WTC11 (cell line): ENCODE data around the gene CLIC5. TPM values are rescaled to one million over a fixed set of nuclear protein-coding genes. Genes with fewer than 3 reads are reported as not detected.

ENCODE experiments used
- ATAC-seq: fragments of 200-7000 bp; cut with Tn5 transposase; 2 replicates; pipeline ENCODE4 v1.10.0; 2021; ENCODE audit warnings: mild to moderate bottlenecking, moderate library complexity
- CTCF ChIA-PET: fragments of 300-600 bp; sonication (Branson Sonifier 250); formaldehyde crosslinking; loops from one replicate; lab custom pipeline; 2021; ENCODE audit warnings: antibody characterized with exemption; lab: Charles Lee
- POLR2A ChIA-PET: fragments of 350-600 bp; sonication (Branson Sonifier 250); formaldehyde crosslinking; loops from one replicate; lab custom pipeline; 2021; ENCODE audit warnings: antibody characterized with exemption; lab: Charles Lee
- DNase-seq: peaks from one replicate; pipeline ENCODE4 v3.0.0; 2021; ENCODE audit warnings: low spot score
- H3K27ac Mint-ChIP-seq: 2 replicates; pipeline ENCODE4 v1.8.0; 2021; ENCODE audit warnings: mixed read lengths
- H3K27me3 Mint-ChIP-seq: 2 replicates; pipeline ENCODE4 v1.8.0; 2021; ENCODE audit warnings: low read depth, mild to moderate bottlenecking, moderate library complexity, mixed read lengths
- H3K36me3 Mint-ChIP-seq: 2 replicates; pipeline ENCODE4 v1.8.0; 2021; ENCODE audit warnings: mixed read lengths
- H3K4me1 Mint-ChIP-seq: 2 replicates; pipeline ENCODE4 v1.8.0; 2022; ENCODE audit warnings: mixed read lengths
- H3K4me3 Mint-ChIP-seq: 2 replicates; pipeline ENCODE4 v1.8.0; 2021; ENCODE audit warnings: mild to moderate bottlenecking, moderate library complexity, mixed read lengths
- H3K9me3 Mint-ChIP-seq: 2 replicates; pipeline ENCODE4 v1.8.0; 2021; ENCODE audit warnings: mixed read lengths
- ESRRA ChIP-seq: sonication (generic); formaldehyde crosslinking; IDR thresholded peaks from 2 replicates; pipeline ENCODE4 v1.8.1; 2022; ENCODE audit warnings: mild to moderate bottlenecking, missing genetic modification reagents, borderline replicate concordance
- ETV6 ChIP-seq: sonication (generic); formaldehyde crosslinking; IDR thresholded peaks from 2 replicates; pipeline ENCODE4 v1.8.1; 2022; ENCODE audit warnings: mild to moderate bottlenecking, missing genetic modification reagents
- FOXP1 ChIP-seq: sonication (generic); formaldehyde crosslinking; IDR thresholded peaks from 2 replicates; pipeline ENCODE4 v1.8.0; 2022; ENCODE audit warnings: missing genetic modification reagents, mild to moderate bottlenecking, moderate library complexity, borderline replicate concordance
- GRHL2 ChIP-seq: fragments of 250-450 bp; sonication (Bioruptor Pico); IDR thresholded peaks from 2 replicates; pipeline ENCODE4 v1.8.0; 2022; ENCODE audit warnings: mild to moderate bottlenecking, moderate library complexity; ENCODE audit not compliant: insufficient replicate concordance, severe bottlenecking
- HMGA2 ChIP-seq: fragments of 250-450 bp; sonication (Bioruptor Pico); IDR thresholded peaks from 2 replicates; pipeline ENCODE4 v1.4.0; 2021; ENCODE audit warnings: mild to moderate bottlenecking, moderate library complexity
- JAZF1 ChIP-seq: fragments of 250-450 bp; sonication (Bioruptor Pico); IDR thresholded peaks from 2 replicates; pipeline ENCODE4 v1.9.0; 2021; ENCODE audit warnings: moderate library complexity, mild to moderate bottlenecking, inconsistent platforms
- NFATC4 ChIP-seq: fragments of 250-450 bp; sonication (Bioruptor Pico); IDR thresholded peaks from 2 replicates; pipeline ENCODE4 v1.9.0; 2021; ENCODE audit warnings: mild to moderate bottlenecking
- NR1H2 ChIP-seq: sonication (generic); formaldehyde crosslinking; IDR thresholded peaks from 2 replicates; pipeline ENCODE4 v1.9.0; 2021; ENCODE audit warnings: mild to moderate bottlenecking, moderate library complexity, missing genetic modification reagents
- PRRX2 ChIP-seq: fragments of 250-450 bp; sonication (Bioruptor Pico); IDR thresholded peaks from 2 replicates; pipeline ENCODE4 v1.8.0; 2021; ENCODE audit warnings: mild to moderate bottlenecking
- SMAD4 ChIP-seq: sonication (generic); formaldehyde crosslinking; IDR thresholded peaks from 2 replicates; pipeline ENCODE4 v1.8.0; 2022; ENCODE audit warnings: mild to moderate bottlenecking, missing genetic modification reagents
- TEAD4 ChIP-seq: sonication (generic); formaldehyde crosslinking; IDR thresholded peaks from 2 replicates; pipeline ENCODE4 v1.8.0; 2022; ENCODE audit warnings: mild to moderate bottlenecking, missing genetic modification reagents
- ZNF263 ChIP-seq: sonication (generic); formaldehyde crosslinking; IDR thresholded peaks from 2 replicates; pipeline ENCODE4 v1.8.1; 2022; ENCODE audit warnings: low read depth, mild to moderate bottlenecking, moderate library complexity, missing genetic modification reagents
- total RNA-seq: library from RNA; stranded (reverse); gene quantifications from 3 replicates; pipeline ENCODE4 v1.2.3, GENCODE V29; 2021
- TF ChIP-seq, protein P1 (sequence below): sonication (generic); formaldehyde crosslinking; IDR thresholded peaks from 2 replicates; pipeline ENCODE4 v1.8.0; 2022; ENCODE audit warnings: mild to moderate bottlenecking, missing genetic modification reagents
- TF ChIP-seq, protein P2 (sequence below): sonication (generic); formaldehyde crosslinking; IDR thresholded peaks from 2 replicates; pipeline ENCODE4 v1.8.1; 2023; ENCODE audit warnings: mild to moderate bottlenecking, moderate library complexity, missing genetic modification reagents
- TF ChIP-seq, protein P3 (sequence below): sonication (generic); formaldehyde crosslinking; IDR thresholded peaks from 2 replicates; pipeline ENCODE4 v1.8.0; 2022; ENCODE audit warnings: mild to moderate bottlenecking, missing genetic modification reagents
- TF ChIP-seq, protein P4 (sequence below): sonication (generic); formaldehyde crosslinking; IDR thresholded peaks from 2 replicates; pipeline ENCODE4 v1.8.0; 2023; ENCODE audit warnings: mild to moderate bottlenecking, missing genetic modification reagents
- TF ChIP-seq, protein P5 (sequence below): sonication (generic); formaldehyde crosslinking; IDR thresholded peaks from 2 replicates; pipeline ENCODE4 v1.8.0; 2023; ENCODE audit warnings: missing genetic modification reagents
- TF ChIP-seq, protein P6 (sequence below): sonication (generic); formaldehyde crosslinking; conservative IDR thresholded peaks from 2 replicates; pipeline ENCODE4 v1.8.1; 2023; ENCODE audit warnings: mild to moderate bottlenecking, low read depth, missing genetic modification reagents, moderate library complexity
- TF ChIP-seq, protein P7 (sequence below): sonication (generic); formaldehyde crosslinking; IDR thresholded peaks from 2 replicates; pipeline ENCODE4 v1.8.1; 2022; ENCODE audit warnings: mild to moderate bottlenecking, missing genetic modification reagents, moderate library complexity, borderline replicate concordance
- TF ChIP-seq, protein P8 (sequence below): sonication (generic); formaldehyde crosslinking; conservative IDR thresholded peaks from 2 replicates; pipeline ENCODE4 v1.8.1; 2022; ENCODE audit warnings: mild to moderate bottlenecking, missing genetic modification reagents

Gene CLIC5
- total RNA-seq, 1 experiment from 2014 or later = 0.22 TPM

DNA sequence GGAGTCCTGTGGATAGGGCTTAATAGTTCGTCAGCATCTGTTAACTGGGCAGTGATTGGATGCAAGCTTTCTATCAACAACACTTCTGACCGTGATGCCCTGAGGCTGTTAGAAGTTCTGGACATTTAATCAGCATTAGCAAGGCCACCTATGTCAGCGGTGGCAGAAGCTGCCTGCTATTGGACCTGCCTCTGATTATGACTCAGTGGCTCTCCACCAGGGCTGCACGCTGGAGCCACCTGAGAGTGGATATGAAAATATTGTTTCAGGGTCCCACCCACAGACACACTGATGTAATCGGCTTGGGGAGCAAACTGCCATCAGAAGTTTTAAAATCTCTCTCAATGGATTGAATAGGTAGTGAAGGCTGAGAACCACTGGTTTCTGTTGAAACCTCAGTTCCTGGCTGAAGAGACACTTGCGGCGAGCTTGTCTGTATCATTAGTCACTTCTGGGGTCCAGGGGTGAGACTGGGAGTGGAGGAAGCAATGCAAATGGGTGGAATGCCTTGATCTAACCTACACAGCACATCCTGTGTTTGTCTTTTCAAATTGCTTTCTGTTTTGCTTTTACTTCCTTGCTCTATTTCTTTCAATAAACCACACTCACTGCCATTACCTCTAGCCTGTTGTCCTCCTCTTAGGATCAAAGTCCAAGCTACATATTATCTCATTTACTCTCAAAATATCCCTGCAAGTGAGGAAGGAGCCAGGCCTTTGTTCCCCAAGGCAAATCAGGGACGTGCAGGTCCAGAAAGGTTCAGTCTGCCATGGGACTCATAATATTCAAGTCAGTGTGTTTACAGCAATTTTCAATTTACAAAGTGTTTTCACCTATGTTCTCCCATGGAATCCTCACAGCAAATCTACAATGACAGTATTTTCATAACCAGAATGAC lies 4.2 kb downstream of the CLIC5 start:
- peaks cover 1% of the 10 kb centered on the region for H3K36me3 Mint-ChIP-seq
- 0 out of 2 replicates have a peak, but pooled peaks cover under 1% of the 10 kb centered on the region for H3K9me3 Mint-ChIP-seq
- no peak for DNase-seq
- TF ChIP-seq HMGA2 (CRISPR knock-in tag) (no peak), JAZF1 (CRISPR knock-in tag) (no peak), GRHL2 (CRISPR knock-in tag) (no peak), ESRRA (CRISPR knock-in tag) (no peak)
- TF ChIP-seq, protein P1, sequence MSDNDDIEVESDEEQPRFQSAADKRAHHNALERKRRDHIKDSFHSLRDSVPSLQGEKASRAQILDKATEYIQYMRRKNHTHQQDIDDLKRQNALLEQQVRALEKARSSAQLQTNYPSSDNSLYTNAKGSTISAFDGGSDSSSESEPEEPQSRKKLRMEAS (CRISPR knock-in tag) = no peak
- ChIA-PET CTCF (no interaction called here), POLR2A (no interaction called here)
- H3K4me1 Mint-ChIP-seq = peaks cover 34% of the 10 kb centered on the region
- no peak overlapping the region for H3K27ac Mint-ChIP-seq
- ATAC-seq = no peak
- H3K4me3 Mint-ChIP-seq = no peak overlapping the region
- H3K27me3 Mint-ChIP-seq = peaks cover 22% of the 10 kb centered on the region

DNA sequence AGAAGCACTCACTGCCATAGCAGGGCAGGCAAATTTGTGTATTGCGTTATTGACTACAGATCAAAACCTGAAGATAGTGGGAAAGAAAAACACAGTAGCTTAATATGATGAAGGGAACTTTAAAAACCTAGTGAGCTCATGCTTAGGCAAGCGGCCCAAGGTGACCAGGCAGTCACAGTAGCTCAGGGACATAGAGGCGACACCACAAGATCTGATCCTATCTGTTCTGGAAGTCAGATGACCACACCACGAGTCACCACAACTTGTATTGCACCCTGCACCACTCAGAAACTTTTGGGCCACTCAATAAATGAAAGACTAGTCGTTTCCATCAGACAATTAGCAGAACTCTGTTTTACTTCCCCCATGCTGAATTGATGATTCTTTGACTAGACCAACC lies 4.9 kb downstream of the CLIC5 start:
- peaks cover 34% of the 10 kb centered on the region for H3K4me1 Mint-ChIP-seq
- DNase-seq = no peak
- CTCF ChIA-PET = no interaction called here
- no peaks in the 10 kb centered on the region for H3K9me3 Mint-ChIP-seq
- ATAC-seq = no peak
- no peaks in the 10 kb centered on the region for H3K36me3 Mint-ChIP-seq
- POLR2A ChIA-PET = no interaction called here
- H3K27ac Mint-ChIP-seq = no peak overlapping the region
- TF ChIP-seq, protein P2, sequence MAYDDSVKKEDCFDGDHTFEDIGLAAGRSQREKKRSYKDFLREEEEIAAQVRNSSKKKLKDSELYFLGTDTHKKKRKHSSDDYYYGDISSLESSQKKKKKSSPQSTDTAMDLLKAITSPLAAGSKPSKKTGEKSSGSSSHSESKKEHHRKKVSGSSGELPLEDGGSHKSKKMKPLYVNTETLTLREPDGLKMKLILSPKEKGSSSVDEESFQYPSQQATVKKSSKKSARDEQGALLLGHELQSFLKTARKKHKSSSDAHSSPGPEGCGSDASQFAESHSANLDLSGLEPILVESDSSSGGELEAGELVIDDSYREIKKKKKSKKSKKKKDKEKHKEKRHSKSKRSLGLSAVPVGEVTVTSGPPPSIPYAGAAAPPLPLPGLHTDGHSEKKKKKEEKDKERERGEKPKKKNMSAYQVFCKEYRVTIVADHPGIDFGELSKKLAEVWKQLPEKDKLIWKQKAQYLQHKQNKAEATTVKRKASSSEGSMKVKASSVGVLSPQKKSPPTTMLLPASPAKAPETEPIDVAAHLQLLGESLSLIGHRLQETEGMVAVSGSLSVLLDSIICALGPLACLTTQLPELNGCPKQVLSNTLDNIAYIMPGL (CRISPR knock-in tag) = no peak
- TF ChIP-seq ETV6 (no peak), ZNF263 (CRISPR knock-in tag) (no peak), PRRX2 (CRISPR knock-in tag) (no peak), TEAD4 (no peak)
- peaks cover 18% of the 10 kb centered on the region for H3K27me3 Mint-ChIP-seq
- no peak overlapping the region for H3K4me3 Mint-ChIP-seq

DNA sequence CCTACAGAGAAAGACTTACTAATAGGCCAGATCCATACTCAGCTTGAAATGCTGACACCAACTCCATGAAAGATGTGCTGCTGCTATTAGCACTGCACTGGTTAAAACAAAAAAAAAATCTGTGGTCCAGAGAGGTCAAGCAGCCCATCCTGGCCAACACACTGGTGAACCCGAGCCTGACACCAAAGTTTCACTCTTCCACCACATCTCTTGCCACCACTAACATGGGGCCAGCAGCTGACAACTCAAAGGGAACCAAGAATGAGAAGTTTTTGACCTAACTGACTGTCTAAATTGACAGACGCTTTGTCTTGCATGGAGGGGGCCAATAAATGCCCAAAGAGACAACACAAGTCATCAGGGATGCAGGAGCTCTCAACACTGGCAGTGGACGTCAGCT lies 5.4 kb downstream of the CLIC5 start:
- H3K27ac Mint-ChIP-seq = no peak overlapping the region
- H3K9me3 Mint-ChIP-seq = no peaks in the 10 kb centered on the region
- TF ChIP-seq, protein P3, sequence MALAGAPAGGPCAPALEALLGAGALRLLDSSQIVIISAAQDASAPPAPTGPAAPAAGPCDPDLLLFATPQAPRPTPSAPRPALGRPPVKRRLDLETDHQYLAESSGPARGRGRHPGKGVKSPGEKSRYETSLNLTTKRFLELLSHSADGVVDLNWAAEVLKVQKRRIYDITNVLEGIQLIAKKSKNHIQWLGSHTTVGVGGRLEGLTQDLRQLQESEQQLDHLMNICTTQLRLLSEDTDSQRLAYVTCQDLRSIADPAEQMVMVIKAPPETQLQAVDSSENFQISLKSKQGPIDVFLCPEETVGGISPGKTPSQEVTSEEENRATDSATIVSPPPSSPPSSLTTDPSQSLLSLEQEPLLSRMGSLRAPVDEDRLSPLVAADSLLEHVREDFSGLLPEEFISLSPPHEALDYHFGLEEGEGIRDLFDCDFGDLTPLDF = no peak
- TF ChIP-seq FOXP1 (no peak), NFATC4 (CRISPR knock-in tag) (no peak), SMAD4 (CRISPR knock-in tag) (no peak), NR1H2 (CRISPR knock-in tag) (no peak)
- TF ChIP-seq, protein P4, sequence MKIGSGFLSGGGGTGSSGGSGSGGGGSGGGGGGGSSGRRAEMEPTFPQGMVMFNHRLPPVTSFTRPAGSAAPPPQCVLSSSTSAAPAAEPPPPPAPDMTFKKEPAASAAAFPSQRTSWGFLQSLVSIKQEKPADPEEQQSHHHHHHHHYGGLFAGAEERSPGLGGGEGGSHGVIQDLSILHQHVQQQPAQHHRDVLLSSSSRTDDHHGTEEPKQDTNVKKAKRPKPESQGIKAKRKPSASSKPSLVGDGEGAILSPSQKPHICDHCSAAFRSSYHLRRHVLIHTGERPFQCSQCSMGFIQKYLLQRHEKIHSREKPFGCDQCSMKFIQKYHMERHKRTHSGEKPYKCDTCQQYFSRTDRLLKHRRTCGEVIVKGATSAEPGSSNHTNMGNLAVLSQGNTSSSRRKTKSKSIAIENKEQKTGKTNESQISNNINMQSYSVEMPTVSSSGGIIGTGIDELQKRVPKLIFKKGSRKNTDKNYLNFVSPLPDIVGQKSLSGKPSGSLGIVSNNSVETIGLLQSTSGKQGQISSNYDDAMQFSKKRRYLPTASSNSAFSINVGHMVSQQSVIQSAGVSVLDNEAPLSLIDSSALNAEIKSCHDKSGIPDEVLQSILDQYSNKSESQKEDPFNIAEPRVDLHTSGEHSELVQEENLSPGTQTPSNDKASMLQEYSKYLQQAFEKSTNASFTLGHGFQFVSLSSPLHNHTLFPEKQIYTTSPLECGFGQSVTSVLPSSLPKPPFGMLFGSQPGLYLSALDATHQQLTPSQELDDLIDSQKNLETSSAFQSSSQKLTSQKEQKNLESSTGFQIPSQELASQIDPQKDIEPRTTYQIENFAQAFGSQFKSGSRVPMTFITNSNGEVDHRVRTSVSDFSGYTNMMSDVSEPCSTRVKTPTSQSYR (CRISPR knock-in tag) = no peak
- TF ChIP-seq, protein P5, sequence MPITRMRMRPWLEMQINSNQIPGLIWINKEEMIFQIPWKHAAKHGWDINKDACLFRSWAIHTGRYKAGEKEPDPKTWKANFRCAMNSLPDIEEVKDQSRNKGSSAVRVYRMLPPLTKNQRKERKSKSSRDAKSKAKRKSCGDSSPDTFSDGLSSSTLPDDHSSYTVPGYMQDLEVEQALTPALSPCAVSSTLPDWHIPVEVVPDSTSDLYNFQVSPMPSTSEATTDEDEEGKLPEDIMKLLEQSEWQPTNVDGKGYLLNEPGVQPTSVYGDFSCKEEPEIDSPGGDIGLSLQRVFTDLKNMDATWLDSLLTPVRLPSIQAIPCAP = no peak
- TF ChIP-seq, protein P6, sequence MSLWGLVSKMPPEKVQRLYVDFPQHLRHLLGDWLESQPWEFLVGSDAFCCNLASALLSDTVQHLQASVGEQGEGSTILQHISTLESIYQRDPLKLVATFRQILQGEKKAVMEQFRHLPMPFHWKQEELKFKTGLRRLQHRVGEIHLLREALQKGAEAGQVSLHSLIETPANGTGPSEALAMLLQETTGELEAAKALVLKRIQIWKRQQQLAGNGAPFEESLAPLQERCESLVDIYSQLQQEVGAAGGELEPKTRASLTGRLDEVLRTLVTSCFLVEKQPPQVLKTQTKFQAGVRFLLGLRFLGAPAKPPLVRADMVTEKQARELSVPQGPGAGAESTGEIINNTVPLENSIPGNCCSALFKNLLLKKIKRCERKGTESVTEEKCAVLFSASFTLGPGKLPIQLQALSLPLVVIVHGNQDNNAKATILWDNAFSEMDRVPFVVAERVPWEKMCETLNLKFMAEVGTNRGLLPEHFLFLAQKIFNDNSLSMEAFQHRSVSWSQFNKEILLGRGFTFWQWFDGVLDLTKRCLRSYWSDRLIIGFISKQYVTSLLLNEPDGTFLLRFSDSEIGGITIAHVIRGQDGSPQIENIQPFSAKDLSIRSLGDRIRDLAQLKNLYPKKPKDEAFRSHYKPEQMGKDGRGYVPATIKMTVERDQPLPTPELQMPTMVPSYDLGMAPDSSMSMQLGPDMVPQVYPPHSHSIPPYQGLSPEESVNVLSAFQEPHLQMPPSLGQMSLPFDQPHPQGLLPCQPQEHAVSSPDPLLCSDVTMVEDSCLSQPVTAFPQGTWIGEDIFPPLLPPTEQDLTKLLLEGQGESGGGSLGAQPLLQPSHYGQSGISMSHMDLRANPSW = no peak
- TF ChIP-seq, protein P7, sequence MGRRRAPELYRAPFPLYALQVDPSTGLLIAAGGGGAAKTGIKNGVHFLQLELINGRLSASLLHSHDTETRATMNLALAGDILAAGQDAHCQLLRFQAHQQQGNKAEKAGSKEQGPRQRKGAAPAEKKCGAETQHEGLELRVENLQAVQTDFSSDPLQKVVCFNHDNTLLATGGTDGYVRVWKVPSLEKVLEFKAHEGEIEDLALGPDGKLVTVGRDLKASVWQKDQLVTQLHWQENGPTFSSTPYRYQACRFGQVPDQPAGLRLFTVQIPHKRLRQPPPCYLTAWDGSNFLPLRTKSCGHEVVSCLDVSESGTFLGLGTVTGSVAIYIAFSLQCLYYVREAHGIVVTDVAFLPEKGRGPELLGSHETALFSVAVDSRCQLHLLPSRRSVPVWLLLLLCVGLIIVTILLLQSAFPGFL (CRISPR knock-in tag) = no peak
- TF ChIP-seq, protein P8, sequence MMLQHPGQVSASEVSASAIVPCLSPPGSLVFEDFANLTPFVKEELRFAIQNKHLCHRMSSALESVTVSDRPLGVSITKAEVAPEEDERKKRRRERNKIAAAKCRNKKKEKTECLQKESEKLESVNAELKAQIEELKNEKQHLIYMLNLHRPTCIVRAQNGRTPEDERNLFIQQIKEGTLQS (CRISPR knock-in tag) = no peak

More for the DNA sequence above, 5.4 kb downstream of the CLIC5 start:
- H3K4me1 Mint-ChIP-seq = peaks cover 34% of the 10 kb centered on the region
- peaks cover 14% of the 10 kb centered on the region for H3K27me3 Mint-ChIP-seq
- H3K4me3 Mint-ChIP-seq = no peak overlapping the region
- DNase-seq (no peak), ATAC-seq (no peak)
- POLR2A ChIA-PET = no interaction called here
- CTCF ChIA-PET = no interaction called here
- H3K36me3 Mint-ChIP-seq = no peaks in the 10 kb centered on the region
